K562 (cell line): ENCODE results near the gene IQCN.

Source experiments
- CTCF ChIP-seq, 3 experiments: IDR thresholded peaks in 2 of 3; conservative IDR thresholded peaks in 1 of 3; 2 replicates each; pipeline ENCODE4 v1.5.1; 2011 to 2012; ENCODE audit warnings: low read length in 3 of 3, mild to moderate bottlenecking in 3 of 3, control low read depth in 2 of 3, improper control_type of control experiment in 1 of 3, inconsistent platforms in 1 of 3, low read depth in 1 of 3, mixed read lengths in 1 of 3, moderate library complexity in 1 of 3; ENCODE audit not compliant: insufficient read depth in 2 of 3
- FOXO4 ChIP-seq: fragments of 450-650 bp; formaldehyde crosslinking; IDR thresholded peaks from 2 replicates; pipeline ENCODE4 v1.4.0; 2020; ENCODE audit warnings: mild to moderate bottlenecking, moderate library complexity
- HCFC1 ChIP-seq: IDR thresholded peaks from 2 replicates; pipeline ENCODE4 v1.6.1; 2012; ENCODE audit warnings: low read depth, low read length, improper control_type of control experiment
- HDAC1 ChIP-seq, 2 experiments: fragments of 450-650 bp; IDR thresholded peaks; 2 replicates each; pipeline ENCODE4 v1.6.1; 2016 to 2017; ENCODE audit warnings: inconsistent platforms in 1 of 2, mild to moderate bottlenecking in 1 of 2, moderate library complexity in 1 of 2
- POLR2A ChIP-seq: fragments of 450-650 bp; conservative IDR thresholded peaks from 2 replicates; pipeline ENCODE4 v1.6.1; 2016
- POLR2AphosphoS5 ChIP-seq: IDR thresholded peaks from 2 replicates; pipeline ENCODE4 v1.6.1; 2011; ENCODE audit warnings: mild to moderate bottlenecking, low read depth, low read length, moderate library complexity; ENCODE audit not compliant: control insufficient read depth, insufficient read depth
- RCOR1 ChIP-seq, 2 experiments: IDR thresholded peaks; 2 replicates each; pipeline ENCODE4 v1.6.1; 2012; ENCODE audit warnings: low read depth in 2 of 2, low read length in 2 of 2, borderline replicate concordance in 1 of 2, improper control_type of control experiment in 1 of 2
- SMARCC2 ChIP-seq: fragments of 450-650 bp; IDR thresholded peaks from 2 replicates; pipeline ENCODE4 v1.6.1; 2017; ENCODE audit warnings: antibody characterized with exemption, moderate library complexity, mild to moderate bottlenecking, low read depth
- ZNF143 ChIP-seq: sonication (generic); formaldehyde crosslinking; IDR thresholded peaks from 2 replicates; pipeline ENCODE4 v1.9.0; 2022; ENCODE audit warnings: mild to moderate bottlenecking, missing genetic modification reagents

DNA sequence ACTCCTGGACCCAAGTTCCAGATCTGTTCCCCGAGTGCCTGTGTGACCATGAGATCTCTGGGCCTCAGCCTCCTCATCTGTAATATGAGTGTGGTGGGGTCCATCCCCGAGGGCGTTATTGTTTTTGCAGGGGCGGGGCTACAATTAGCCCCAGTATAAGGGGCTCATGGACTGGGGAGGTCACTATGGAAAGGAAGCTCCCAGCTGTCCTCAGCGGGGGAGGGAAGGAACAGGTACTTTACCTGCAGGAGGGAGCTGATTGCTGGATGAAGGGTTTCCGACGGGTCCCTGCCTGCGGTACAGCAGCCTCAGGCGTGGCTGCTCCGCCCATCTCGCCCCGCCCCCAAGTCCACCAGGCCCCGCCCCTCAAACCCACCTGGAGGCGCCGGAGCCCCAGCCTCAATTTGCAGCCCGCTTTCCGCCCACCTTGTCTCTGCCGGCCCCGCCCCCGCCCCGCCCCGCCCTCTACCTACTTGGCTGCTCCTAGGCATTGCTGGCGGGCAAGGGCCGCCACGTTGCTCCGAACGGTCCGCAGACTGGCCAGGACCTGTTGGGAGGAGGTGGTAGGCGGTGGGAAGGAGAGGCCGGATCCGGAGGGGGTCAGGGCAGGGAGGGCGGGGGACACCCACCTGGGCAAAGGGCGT is 53.5 kb downstream of the IQCN start:
- TF ChIP-seq POLR2A (no peak), CTCF (IDR thresholded peaks at IDR 0.05 in 2 of 3, conservative IDR thresholded peaks at IDR 0.05 in 1 of 3; ENCODE audit: insufficient read depth in 2 of 3, low read depth in 1 of 3, low read length in 3 of 3) (no peak), SMARCC2 (no peak), FOXO4 (CRISPR knock-in tag) (no peak), ZNF143 (CRISPR knock-in tag) (no peak), HDAC1 (IDR thresholded peaks at IDR 0.05) (no peak), POLR2AphosphoS5 (no peak), HCFC1 (no peak), RCOR1 (IDR thresholded peaks at IDR 0.05; ENCODE audit: borderline replicate concordance in 1 of 2, low read depth in 2 of 2, low read length in 2 of 2) (no peak)
